Measurements from ENCODE around the gene SERTAD2.

- TF ChIP-seq CTCF (IDR thresholded peaks at IDR 0.05; ENCODE audit: insufficient read depth, low read length) (no peak), GABPA (IDR thresholded peaks at IDR 0.05; ENCODE audit: low read depth) (no peak), REST (IDR thresholded peaks at IDR 0.05; ENCODE audit: insufficient replicate concordance, low read depth) (no peak)
Measured at GRCh38 chr2:64612575-64613195, 41.0 kb downstream of the SERTAD2 start.
